ENCODE data around the gene SLIT3.

SLIT3 gene

DNA sequence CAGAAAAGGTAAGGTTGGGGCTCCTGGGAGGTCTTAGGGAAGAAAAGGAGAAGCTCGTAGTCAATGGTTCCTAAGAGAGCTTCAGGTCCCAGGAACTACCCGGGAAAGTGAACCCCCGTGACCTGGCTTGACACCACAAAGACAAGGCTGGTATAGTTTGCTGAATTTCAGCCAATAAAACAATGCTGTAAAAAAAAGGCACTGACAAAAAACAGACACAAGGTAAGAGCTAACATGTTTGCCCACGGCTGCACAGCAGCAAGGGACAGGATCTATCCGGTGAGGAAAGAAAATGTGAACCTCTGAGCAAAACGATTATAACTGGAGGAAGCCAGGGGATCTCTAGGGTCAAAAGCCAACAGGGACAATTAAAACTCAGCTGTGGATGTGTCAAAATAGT is 17.1 kb downstream of the SLIT3 start:
- DNase-seq (ENCODE audit: low read depth): no peak
- no peak overlapping the region for H3K4me3 ChIP-seq (ENCODE audit: low read length)
- TF ChIP-seq, protein P1, sequence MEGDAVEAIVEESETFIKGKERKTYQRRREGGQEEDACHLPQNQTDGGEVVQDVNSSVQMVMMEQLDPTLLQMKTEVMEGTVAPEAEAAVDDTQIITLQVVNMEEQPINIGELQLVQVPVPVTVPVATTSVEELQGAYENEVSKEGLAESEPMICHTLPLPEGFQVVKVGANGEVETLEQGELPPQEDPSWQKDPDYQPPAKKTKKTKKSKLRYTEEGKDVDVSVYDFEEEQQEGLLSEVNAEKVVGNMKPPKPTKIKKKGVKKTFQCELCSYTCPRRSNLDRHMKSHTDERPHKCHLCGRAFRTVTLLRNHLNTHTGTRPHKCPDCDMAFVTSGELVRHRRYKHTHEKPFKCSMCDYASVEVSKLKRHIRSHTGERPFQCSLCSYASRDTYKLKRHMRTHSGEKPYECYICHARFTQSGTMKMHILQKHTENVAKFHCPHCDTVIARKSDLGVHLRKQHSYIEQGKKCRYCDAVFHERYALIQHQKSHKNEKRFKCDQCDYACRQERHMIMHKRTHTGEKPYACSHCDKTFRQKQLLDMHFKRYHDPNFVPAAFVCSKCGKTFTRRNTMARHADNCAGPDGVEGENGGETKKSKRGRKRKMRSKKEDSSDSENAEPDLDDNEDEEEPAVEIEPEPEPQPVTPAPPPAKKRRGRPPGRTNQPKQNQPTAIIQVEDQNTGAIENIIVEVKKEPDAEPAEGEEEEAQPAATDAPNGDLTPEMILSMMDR (conservative IDR thresholded peaks at IDR 0.05; ENCODE audit: low read depth, low read length): no peak

DNA sequence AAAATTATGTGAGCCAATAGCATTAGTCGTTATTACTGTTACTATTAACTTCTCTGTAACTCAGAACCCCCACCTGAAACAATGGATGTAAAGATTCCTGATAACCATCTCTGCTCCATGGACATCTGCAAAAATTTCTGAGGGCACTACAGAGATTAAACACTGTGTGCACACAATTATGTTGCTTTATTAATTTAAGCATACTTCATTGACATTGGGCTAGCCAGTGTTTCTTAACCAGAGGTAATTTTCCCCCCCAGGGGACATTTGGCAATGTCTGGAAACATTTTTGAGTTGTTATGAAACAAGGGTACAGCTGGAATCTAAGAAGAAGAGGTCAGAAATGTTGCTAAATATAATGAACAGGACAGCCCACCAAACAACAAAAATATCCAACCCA is 19.3 kb downstream of the SLIT3 start:
- no peak for DNase-seq (ENCODE audit: low read depth)
- TF ChIP-seq, protein P1 (conservative IDR thresholded peaks at IDR 0.05; ENCODE audit: low read depth, low read length): no peak

DNA sequence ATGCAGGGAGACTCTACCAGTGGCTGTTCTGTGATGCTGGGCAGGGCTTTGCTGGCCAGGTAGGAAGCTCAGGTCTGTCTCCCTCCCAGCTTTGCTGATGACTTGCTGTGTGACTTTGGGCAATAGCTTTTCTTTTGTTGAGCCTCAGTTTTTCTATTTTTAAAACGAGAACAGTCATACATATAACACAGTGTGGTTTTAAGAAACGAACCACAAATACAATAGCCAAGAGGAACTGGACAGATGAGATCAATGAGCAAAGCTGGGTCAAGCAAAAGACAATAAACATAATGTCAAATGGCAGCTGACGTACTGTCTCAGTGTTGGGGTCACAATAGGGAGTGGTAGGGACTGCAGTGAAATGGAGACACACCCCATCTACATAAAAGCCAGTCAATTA is 20.2 kb downstream of the SLIT3 start:
- TF ChIP-seq, protein P1 (conservative IDR thresholded peaks at IDR 0.05; ENCODE audit: low read depth, low read length): no peak
- no peak overlapping the region for H3K4me3 ChIP-seq (ENCODE audit: low read length)
- no peak for DNase-seq (ENCODE audit: low read depth)

More for the DNA sequence above, 19.3 kb downstream of the SLIT3 start:
- H3K4me3 ChIP-seq (ENCODE audit: low read length): no peak overlapping the region

DNA sequence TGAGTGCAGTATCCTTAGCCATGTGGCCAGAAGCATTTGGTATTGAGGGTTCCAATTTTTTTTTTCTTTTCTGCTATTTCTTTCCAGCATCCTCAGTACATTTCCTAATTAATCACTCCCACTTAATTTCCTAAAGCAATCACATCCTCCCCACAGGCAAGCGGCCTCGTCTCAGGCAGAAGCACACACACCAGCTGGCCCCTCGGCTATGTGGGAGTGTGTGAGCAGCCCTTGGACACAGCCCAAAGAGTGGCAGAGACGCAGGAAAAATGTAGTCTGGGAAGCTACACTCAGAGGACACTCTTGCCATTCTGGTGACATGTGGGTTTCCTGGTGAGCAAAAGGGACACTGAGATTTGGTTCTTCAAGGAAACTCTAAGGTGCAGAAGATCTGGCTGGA is 20.7 kb downstream of the SLIT3 start:
- no peak overlapping the region for H3K4me3 ChIP-seq (ENCODE audit: low read length)
- no peak for DNase-seq (ENCODE audit: low read depth)
- TF ChIP-seq, protein P1 (conservative IDR thresholded peaks at IDR 0.05; ENCODE audit: low read depth, low read length): no peak

DNA sequence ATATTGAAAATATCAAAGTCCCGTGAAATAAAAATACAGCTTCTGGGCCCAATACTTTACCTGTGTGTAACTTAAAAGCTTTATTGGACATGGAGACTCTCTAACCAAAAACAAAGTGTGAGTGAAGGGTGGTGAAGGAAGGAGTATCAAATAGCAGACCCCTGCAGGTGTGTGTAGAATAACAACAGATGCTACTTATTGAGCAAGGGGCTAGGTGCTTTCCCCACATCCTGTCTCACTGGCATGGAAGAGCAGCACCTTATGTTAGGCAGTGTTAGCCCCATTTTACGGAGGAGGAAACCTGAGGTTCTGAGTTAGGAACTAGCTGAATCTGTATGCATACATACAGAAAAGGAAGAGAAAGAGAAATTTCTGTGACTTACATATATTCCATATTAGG is 21.8 kb downstream of the SLIT3 start:
- TF ChIP-seq, protein P1 (conservative IDR thresholded peaks at IDR 0.05; ENCODE audit: low read depth, low read length): no peak
- no peak for DNase-seq (ENCODE audit: low read depth)
- no peak overlapping the region for H3K4me3 ChIP-seq (ENCODE audit: low read length)

DNA sequence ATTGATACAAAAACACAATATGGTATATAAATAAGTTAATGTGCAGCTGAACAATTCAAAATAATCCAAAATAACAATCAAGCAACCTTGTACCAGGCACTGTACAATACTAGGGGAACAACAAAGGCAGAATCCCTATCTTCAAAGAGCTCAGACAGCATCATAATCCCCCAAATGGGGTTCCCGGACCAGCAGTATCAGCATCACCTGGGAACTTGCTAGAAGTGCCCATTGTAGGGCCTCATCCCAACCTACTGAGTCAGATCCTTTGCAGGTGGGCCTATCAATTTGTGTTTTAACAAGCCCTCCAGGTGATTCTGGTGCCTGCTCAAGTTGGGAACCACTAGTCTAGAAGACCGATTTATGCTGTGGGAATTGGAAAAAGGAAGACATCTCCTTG is 27.1 kb downstream of the SLIT3 start:
- no peak overlapping the region for H3K4me3 ChIP-seq (ENCODE audit: low read length)
- no peak for DNase-seq (ENCODE audit: low read depth)
- TF ChIP-seq, protein P1 (conservative IDR thresholded peaks at IDR 0.05; ENCODE audit: low read depth, low read length): no peak

DNA sequence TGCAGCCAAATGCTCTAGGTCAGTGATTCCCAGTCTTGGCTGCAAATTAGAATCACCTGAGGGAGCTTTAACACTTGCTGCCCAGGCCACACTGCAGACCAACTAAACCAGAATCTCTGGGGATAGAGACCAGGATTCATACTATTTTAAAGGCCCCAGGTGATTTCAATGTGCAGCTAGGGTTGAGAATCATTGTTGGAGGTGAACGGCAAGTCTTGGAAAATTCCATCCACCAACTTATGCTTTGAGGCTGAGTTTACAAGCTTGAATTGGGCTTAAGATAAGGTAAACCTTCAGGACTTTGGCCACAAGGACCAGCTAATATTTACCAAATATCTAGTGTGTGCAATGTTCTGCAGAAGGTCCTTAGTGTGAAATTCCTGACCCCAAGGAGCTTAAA is 27.5 kb downstream of the SLIT3 start:
- H3K4me3 ChIP-seq (ENCODE audit: low read length): no peak overlapping the region
- TF ChIP-seq, protein P1 (conservative IDR thresholded peaks at IDR 0.05; ENCODE audit: low read depth, low read length): no peak
- no peak for DNase-seq (ENCODE audit: low read depth)

All from retinal pigment epithelial cell (primary cell).